Vagina (tissue), 2 donors: ENCODE measurements around the gene PTPRM. TPM values are rescaled to one million over a fixed set of nuclear protein-coding genes. Genes with fewer than 3 reads are reported as not detected.

Experiments
- DNase-seq, 2 donors: peaks; one replicate each; pipeline ENCODE4 v3.0.0-alpha.2; 2017; ENCODE audit errors: extremely low spot score in 2 of 2
- H3K27ac ChIP-seq: fragments of 200-600 bp; sonication (generic); one replicate; pipeline ENCODE4 v1.5.1; 2019
- H3K27me3 ChIP-seq: fragments of 200-600 bp; sonication (generic); one replicate; pipeline ENCODE4 v1.5.1; 2019
- H3K36me3 ChIP-seq, 2 donors: fragments of 200-600 bp; sonication (generic); one replicate each; pipeline ENCODE4 v1.5.1; 2017 to 2019
- H3K4me1 ChIP-seq: fragments of 200-600 bp; sonication (generic); one replicate; pipeline ENCODE4 v1.5.1; 2019
- H3K4me3 ChIP-seq, 2 donors: fragments of 200-600 bp; sonication (generic); 1 replicate in 1 of 2; 2 replicates in 1 of 2; pipeline ENCODE4 v1.5.1; 2016 to 2019
- H3K9me3 ChIP-seq: fragments of 200-600 bp; sonication (generic); one replicate; pipeline ENCODE4 v1.5.1; 2019
- CTCF ChIP-seq, 3 experiments: fragments of 450-650 bp in 2 of 3; fragments of 200-600 bp in 1 of 3; sonication (generic) in 1 of 3; IDR thresholded peaks; one replicate each; pipeline ENCODE4 v1.5.1; 2017 to 2019; ENCODE audit warnings: antibody characterized with exemption in 3 of 3, mild to moderate bottlenecking in 2 of 3, moderate library complexity in 2 of 3
- POLR2A ChIP-seq, 2 donors: fragments of 450-650 bp; IDR thresholded peaks; one replicate each; pipeline ENCODE4 v1.6.1; 2017; ENCODE audit warnings: antibody characterized with exemption in 2 of 2, mild to moderate bottlenecking in 2 of 2, moderate library complexity in 2 of 2
- POLR2AphosphoS5 ChIP-seq, 2 donors: sonication (generic); formaldehyde crosslinking; IDR thresholded peaks; one replicate each; pipeline ENCODE4 v1.9.0; 2017; ENCODE audit warnings: antibody characterized with exemption in 2 of 2, mild to moderate bottlenecking in 2 of 2, low read depth in 1 of 2; ENCODE audit not compliant: insufficient read depth in 1 of 2
- intact Hi-C: fragments of 100-400 bp; cut with DNase I; formaldehyde crosslinking; loops from one replicate; pipeline ENCODE4 v1.15.1; 2023
- total RNA-seq: library from RNA; depleted of rRNA; stranded (reverse); fragments of >200 nt; gene quantifications from one replicate; pipeline ENCODE4 v1.2.3, GENCODE V29; 2016

PTPRM gene
- total RNA-seq, 1 donor from 2014 or later: 60.2 TPM

DNA sequence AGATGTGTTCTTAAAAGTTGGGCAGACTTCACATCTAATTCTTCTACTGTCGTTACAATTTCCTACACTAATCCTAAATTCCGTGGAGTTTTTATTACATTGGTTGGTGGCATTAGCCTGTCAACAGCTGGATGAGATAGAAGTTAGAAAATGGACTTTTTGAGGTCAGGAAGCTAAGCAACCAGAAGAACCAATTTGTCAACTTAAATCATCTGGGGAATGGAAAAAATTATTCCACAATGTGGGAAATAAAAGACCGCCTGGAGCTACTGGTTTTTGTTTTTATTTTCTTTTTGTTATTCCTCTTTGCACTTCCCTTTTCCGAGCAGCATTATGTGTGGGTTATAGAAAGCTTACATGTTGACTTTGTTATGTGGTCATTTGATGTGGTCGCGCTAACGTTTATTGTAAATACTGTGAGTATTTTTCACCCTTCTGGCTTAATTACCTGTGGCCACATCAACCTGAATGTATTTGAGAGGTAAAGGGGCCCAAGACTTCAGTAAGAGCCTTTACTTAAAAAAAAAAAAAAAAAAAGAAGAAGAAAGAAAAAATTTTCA lies 75.3 kb downstream of the PTPRM start:
- no peaks in the 10 kb centered on the region for H3K9me3 ChIP-seq
- TF ChIP-seq POLR2A (IDR thresholded peaks at IDR 0.05): no peak
- no peak overlapping the region for H3K4me3 ChIP-seq
- no peaks in the 10 kb centered on the region for H3K4me1 ChIP-seq
- no peaks in the 10 kb centered on the region for H3K27me3 ChIP-seq
- DNase-seq: no peak
- intact Hi-C loops: no loop called here
- no peaks in the 10 kb centered on the region for H3K36me3 ChIP-seq
- no peak overlapping the region for H3K27ac ChIP-seq

- H3K4me3 ChIP-seq: no peak overlapping the region
- no peaks in the 10 kb centered on the region for H3K36me3 ChIP-seq
- no peak overlapping the region for H3K27ac ChIP-seq
- DNase-seq: no peak
- H3K4me1 ChIP-seq: no peaks in the 10 kb centered on the region
- no peak for TF ChIP-seq POLR2AphosphoS5 (IDR thresholded peaks at IDR 0.05; ENCODE audit: insufficient read depth in 1 of 2, low read depth in 1 of 2)
- no peak for TF ChIP-seq POLR2A (IDR thresholded peaks at IDR 0.05)
- H3K9me3 ChIP-seq: peaks cover 5% of the 10 kb centered on the region
- no peaks in the 10 kb centered on the region for H3K27me3 ChIP-seq
- intact Hi-C loops: no loop called here
Observed at GRCh38 chr18:7645756-7646155, 78.6 kb downstream of the PTPRM start.

- Histone ChIP-seq H3K36me3 (no peaks in the 10 kb centered on the region), H3K27ac (no peak overlapping the region), H3K4me1 (no peaks in the 10 kb centered on the region), H3K4me3 (no peak overlapping the region), H3K9me3 (peaks cover 5% of the 10 kb centered on the region), H3K27me3 (no peaks in the 10 kb centered on the region)
- TF ChIP-seq POLR2AphosphoS5 (IDR thresholded peaks at IDR 0.05; ENCODE audit: insufficient read depth in 1 of 2, low read depth in 1 of 2): no peak
- TF ChIP-seq POLR2A (IDR thresholded peaks at IDR 0.05): no peak
- TF ChIP-seq CTCF (IDR thresholded peaks at IDR 0.05): no peak
- DNase-seq: no peak
- intact Hi-C loops: no loop called here
Observed at GRCh38 chr18:7646174-7646886, 79.2 kb downstream of the PTPRM start.

DNA sequence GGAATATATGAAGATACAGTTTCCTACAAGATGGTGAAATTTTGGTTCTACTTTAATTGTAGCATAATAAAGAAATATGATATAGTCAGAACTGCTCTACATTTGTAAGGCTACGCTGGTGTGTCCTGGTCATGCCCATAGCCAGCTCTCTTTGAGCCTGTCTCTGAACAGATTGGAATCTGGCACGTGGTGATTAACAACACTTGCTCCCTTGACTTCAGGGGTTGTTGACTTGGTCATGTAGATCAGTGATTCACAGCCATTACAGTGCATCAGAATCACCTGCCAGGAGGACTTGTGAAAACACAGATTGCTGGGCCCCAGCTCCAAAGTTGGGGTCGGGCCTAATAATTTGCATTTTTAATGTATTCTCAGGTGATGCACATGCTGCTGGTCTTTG lies 80.4 kb downstream of the PTPRM start:
- H3K27ac ChIP-seq: no peak overlapping the region
- TF ChIP-seq CTCF (IDR thresholded peaks at IDR 0.05) (no peak), POLR2A (IDR thresholded peaks at IDR 0.05) (no peak), POLR2AphosphoS5 (IDR thresholded peaks at IDR 0.05; ENCODE audit: insufficient read depth in 1 of 2, low read depth in 1 of 2) (no peak)
- H3K27me3 ChIP-seq: no peaks in the 10 kb centered on the region
- intact Hi-C loops: no loop called here
- no peaks in the 10 kb centered on the region for H3K36me3 ChIP-seq
- H3K4me3 ChIP-seq: no peak overlapping the region
- H3K4me1 ChIP-seq: no peaks in the 10 kb centered on the region
- no peak for DNase-seq
- peaks cover 5% of the 10 kb centered on the region for H3K9me3 ChIP-seq

- Histone ChIP-seq H3K27me3 (no peaks in the 10 kb centered on the region), H3K27ac (no peak overlapping the region), H3K4me3 (no peak overlapping the region), H3K9me3 (no peaks in the 10 kb centered on the region), H3K4me1 (no peaks in the 10 kb centered on the region), H3K36me3 (no peaks in the 10 kb centered on the region)
- intact Hi-C loops: no loop called here
- no peak for DNase-seq
- TF ChIP-seq POLR2AphosphoS5 (IDR thresholded peaks at IDR 0.05; ENCODE audit: insufficient read depth in 1 of 2, low read depth in 1 of 2): no peak
- TF ChIP-seq POLR2A (IDR thresholded peaks at IDR 0.05): no peak
- TF ChIP-seq CTCF (IDR thresholded peaks at IDR 0.05): no peak
Observed at GRCh38 chr18:7657050-7657449, 89.9 kb downstream of the PTPRM start.

- Histone ChIP-seq H3K27me3 (no peaks in the 10 kb centered on the region), H3K4me3 (no peak overlapping the region), H3K4me1 (no peaks in the 10 kb centered on the region), H3K27ac (no peak overlapping the region), H3K9me3 (no peaks in the 10 kb centered on the region), H3K36me3 (no peaks in the 10 kb centered on the region)
- DNase-seq: no peak
- TF ChIP-seq CTCF (IDR thresholded peaks at IDR 0.05) (no peak), POLR2AphosphoS5 (IDR thresholded peaks at IDR 0.05; ENCODE audit: insufficient read depth in 1 of 2, low read depth in 1 of 2) (no peak), POLR2A (IDR thresholded peaks at IDR 0.05) (no peak)
- intact Hi-C loops: no loop called here
Observed at GRCh38 chr18:7657937-7658336, 90.8 kb downstream of the PTPRM start.
